ENCODE data around the gene HASPIN. TPM values are rescaled to one million over a fixed set of nuclear protein-coding genes. Genes with fewer than 3 reads are reported as not detected.
A peak's percentile ranks its signal among the peaks of the same experiment; 100 is the strongest.

The HASPIN gene
- total RNA-seq, 2 donors from 2014 or later = 1.0 to 3.9 TPM

GRCh38 chr17:3679531-3680126, 44.1 kb upstream of the HASPIN start:
- intact Hi-C loops (cut with DNase I) = no loop called here
- 50% methylated on average over 19 of the region's 20 CpGs for WGBS
- Histone ChIP-seq H3K9me3 (no peaks in the 10 kb centered on the region), H3K4me3 (no peak overlapping the region), H3K27ac (no peak overlapping the region), H3K27me3 (replicated peaks; ENCODE audit: insufficient read depth) (peaks cover 14% of the 10 kb centered on the region), H3K4me1 (replicated peaks) (no peaks in the 10 kb centered on the region), H3K36me3 (no peaks in the 10 kb centered on the region)
- TF ChIP-seq POLR2A (IDR thresholded peaks at IDR 0.05) = no peak
- TF ChIP-seq POLR2AphosphoS5 (IDR thresholded peaks at IDR 0.05) = no peak
- no peak for TF ChIP-seq CTCF (IDR thresholded peaks at IDR 0.05)
- no peak for DNase-seq (ENCODE audit: low spot score)

- H3K4me1 ChIP-seq (replicated peaks) = no peaks in the 10 kb centered on the region
- H3K27me3 ChIP-seq (replicated peaks; ENCODE audit: insufficient read depth) = peaks cover 15% of the 10 kb centered on the region
- WGBS = 89% methylated on average over 12 of the region's 12 CpGs
- no peaks in the 10 kb centered on the region for H3K9me3 ChIP-seq
- no peak overlapping the region for H3K27ac ChIP-seq
- H3K36me3 ChIP-seq = no peaks in the 10 kb centered on the region
- intact Hi-C loops (cut with DNase I) = no loop called here
- no peak for TF ChIP-seq POLR2AphosphoS5 (IDR thresholded peaks at IDR 0.05)
- no peak for TF ChIP-seq POLR2A (IDR thresholded peaks at IDR 0.05)
- no peak for TF ChIP-seq CTCF (IDR thresholded peaks at IDR 0.05)
- H3K4me3 ChIP-seq = no peak overlapping the region
- no peak for DNase-seq (ENCODE audit: low spot score)
Observed at GRCh38 chr17:3681057-3681456, 42.6 kb upstream of the HASPIN start.

- intact Hi-C loops (cut with DNase I) = no loop called here
- no peaks in the 10 kb centered on the region for H3K36me3 ChIP-seq
- no peaks in the 10 kb centered on the region for H3K4me1 ChIP-seq (replicated peaks)
- TF ChIP-seq POLR2AphosphoS5 (IDR thresholded peaks at IDR 0.05) (no peak), POLR2A (IDR thresholded peaks at IDR 0.05) (no peak), CTCF (IDR thresholded peaks at IDR 0.05) (no peak)
- no peak for DNase-seq (ENCODE audit: low spot score)
- H3K27me3 ChIP-seq (replicated peaks; ENCODE audit: insufficient read depth) = peaks cover 15% of the 10 kb centered on the region
- no peak overlapping the region for H3K4me3 ChIP-seq
- H3K9me3 ChIP-seq = no peaks in the 10 kb centered on the region
- H3K27ac ChIP-seq = no peak overlapping the region
- WGBS = 77% methylated on average over 20 of the region's 20 CpGs
Observed at GRCh38 chr17:3681565-3681964, 42.1 kb upstream of the HASPIN start.

- no peaks in the 10 kb centered on the region for H3K36me3 ChIP-seq
- no peak overlapping the region for H3K4me3 ChIP-seq
- 88% methylated on average over 12 of the region's 12 CpGs for WGBS
- no peaks in the 10 kb centered on the region for H3K4me1 ChIP-seq (replicated peaks)
- DNase-seq (ENCODE audit: low spot score) = no peak
- TF ChIP-seq POLR2A (IDR thresholded peaks at IDR 0.05) (no peak), CTCF (IDR thresholded peaks at IDR 0.05) (no peak), POLR2AphosphoS5 (IDR thresholded peaks at IDR 0.05) (no peak)
- intact Hi-C loops (cut with DNase I) = no loop called here
- H3K27ac ChIP-seq = no peak overlapping the region
- H3K9me3 ChIP-seq = no peaks in the 10 kb centered on the region
- H3K27me3 ChIP-seq (replicated peaks; ENCODE audit: insufficient read depth) = peaks cover 15% of the 10 kb centered on the region
Observed at GRCh38 chr17:3682033-3682432, 41.7 kb upstream of the HASPIN start.

- no peaks in the 10 kb centered on the region for H3K36me3 ChIP-seq
- WGBS = 37% methylated on average over 10 of the region's 10 CpGs
- H3K4me1 ChIP-seq (replicated peaks) = no peaks in the 10 kb centered on the region
- no peak overlapping the region for H3K27ac ChIP-seq
- TF ChIP-seq CTCF (IDR thresholded peaks at IDR 0.05) = peak; percentile 48 to 69 (median 50)
- TF ChIP-seq POLR2A (IDR thresholded peaks at IDR 0.05) = no peak
- TF ChIP-seq POLR2AphosphoS5 (IDR thresholded peaks at IDR 0.05) = no peak
- peaks cover 15% of the 10 kb centered on the region for H3K27me3 ChIP-seq (replicated peaks; ENCODE audit: insufficient read depth)
- intact Hi-C loops (cut with DNase I) = no loop called here
- no peak for DNase-seq (ENCODE audit: low spot score)
- H3K9me3 ChIP-seq = no peaks in the 10 kb centered on the region
- no peak overlapping the region for H3K4me3 ChIP-seq
Observed at GRCh38 chr17:3683054-3683511, 40.6 kb upstream of the HASPIN start.

Data from prostate gland (tissue), 2 donors.